Measurements from ENCODE around the gene RASSF6.

- TF ChIP-seq CTCF (IDR thresholded peaks at IDR 0.05) (no peak), POLR2A (IDR thresholded peaks at IDR 0.05) (no peak)
Observed at GRCh38 chr4:73539386-73539785, 80.8 kb downstream of the RASSF6 start.

Measured in heart left ventricle (tissue), 13 donors.